ENCODE measurements around the gene ZC3H15. TPM values are rescaled to one million over a fixed set of nuclear protein-coding genes. Genes with fewer than 3 reads are reported as not detected.
"Not testable (repeated sequence)": the region's sequence is repeated elsewhere in the genome, so short reads cannot be mapped to it uniquely, and the experiment has no call there.

ZC3H15 gene
- total RNA-seq, 1 donor from 2014 or later, result 75.6 TPM

DNA sequence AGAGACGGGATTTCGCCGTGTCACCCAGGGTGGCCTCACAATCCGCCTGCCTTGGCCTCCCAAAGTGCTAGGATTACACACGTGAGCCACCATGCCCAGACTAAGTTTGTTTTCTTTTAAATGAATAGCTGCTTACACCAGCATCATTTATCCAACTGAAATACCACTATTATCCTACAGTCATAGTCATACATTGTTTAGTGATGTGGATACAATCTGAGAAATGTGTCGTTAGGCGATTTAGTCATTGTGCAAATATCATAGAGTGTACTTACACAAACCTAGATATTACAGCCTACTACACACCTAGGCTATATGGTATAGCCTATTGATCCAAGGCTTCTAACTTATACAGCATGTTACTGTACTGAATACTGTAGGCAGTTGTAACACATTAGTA lies 10.3 kb downstream of the ZC3H15 start:
- DNase-seq, result no peak

DNA sequence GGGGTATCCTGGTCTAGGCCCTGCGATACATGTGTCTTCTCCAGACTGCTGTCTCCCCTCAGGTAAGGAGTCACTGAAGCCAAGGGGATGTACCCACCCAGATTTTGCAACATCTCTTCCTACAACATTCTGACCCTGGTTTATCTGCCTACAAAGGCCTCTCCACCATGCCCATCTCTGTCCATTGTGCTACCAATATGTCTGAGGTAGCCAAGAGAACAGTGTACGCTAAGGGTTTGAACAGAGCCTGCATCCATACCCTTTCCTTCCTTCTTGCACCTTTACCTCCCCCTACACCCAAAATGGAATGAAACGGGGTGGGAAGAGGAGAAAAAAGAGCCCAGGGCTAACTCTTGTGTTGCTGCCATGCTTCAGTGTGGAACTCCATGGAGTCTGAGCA lies 11.9 kb downstream of the ZC3H15 start:
- DNase-seq, result no peak

DNA sequence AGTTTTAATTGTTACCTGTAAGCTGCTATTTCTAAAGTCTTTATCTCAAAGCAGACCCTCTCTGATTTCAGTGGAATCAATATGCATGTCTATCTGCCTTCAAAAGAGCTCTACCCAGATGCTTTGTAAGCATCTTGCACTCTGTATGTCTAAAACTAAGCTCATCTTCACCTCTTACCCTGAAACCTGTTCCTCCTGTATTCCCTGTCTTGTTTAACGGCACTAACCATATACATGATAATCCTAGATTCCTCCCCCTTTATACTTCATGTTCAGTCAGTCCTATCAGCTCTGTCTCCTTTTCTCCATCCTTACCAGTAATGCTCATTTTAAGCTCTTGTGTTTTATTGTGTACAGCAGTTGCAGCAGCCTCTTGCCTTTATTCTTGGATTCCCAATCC lies 12.8 kb downstream of the ZC3H15 start:
- DNase-seq, result no peak

DNA sequence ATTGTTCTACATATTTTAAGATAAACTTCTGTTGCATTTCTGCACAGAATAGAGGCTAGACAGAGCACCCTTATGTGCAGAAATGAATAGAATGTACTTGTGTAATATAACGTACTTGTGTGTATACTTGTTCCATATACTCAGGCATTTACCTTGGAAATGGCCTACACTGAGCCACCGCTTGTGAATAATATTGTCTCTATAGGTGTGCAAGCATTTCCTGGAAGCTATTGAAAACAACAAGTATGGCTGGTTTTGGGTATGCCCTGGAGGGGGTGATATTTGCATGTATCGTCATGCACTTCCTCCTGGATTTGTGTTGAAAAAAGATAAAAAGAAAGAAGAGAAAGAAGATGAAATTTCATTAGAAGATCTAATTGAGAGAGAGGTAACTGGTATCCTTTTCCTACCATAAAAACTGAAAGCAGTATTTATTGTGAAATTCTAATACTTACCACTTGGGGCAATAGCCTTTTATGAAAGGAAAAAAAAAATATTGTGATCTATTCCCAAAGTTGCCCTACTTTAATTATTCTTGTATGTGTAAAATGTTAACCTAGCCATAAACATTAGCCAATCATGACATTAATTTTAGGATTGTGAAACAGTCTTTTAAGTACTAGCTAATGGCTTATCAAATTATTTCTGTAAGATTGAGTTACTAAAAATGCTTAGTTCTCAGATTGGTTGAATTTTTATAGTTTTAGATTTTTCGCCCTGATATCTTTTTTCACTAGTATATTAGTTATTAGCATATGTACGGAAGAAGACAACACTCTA lies 18.0 kb downstream of the ZC3H15 start:
- DNase-seq, result peak; percentile 32

DNA sequence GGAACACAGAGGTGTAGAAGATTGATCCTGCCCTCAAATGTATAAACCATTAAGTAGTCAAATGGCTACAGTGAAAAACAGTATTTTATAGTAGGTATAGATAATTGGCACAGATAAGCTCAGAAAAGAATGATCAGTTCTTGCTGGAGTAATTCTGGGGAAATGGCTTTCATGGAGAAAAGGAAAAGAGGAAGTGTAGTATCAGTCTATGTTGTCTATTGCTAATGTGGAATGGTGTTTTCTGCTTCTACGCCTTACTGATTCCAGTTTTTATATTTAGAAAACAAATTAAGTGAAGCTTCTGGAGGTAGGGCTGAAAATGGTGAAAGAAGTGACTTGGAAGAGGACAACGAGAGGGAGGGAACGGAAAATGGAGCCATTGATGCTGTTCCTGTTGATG lies 22.2 kb downstream of the ZC3H15 start:
- DNase-seq, result no peak

DNA sequence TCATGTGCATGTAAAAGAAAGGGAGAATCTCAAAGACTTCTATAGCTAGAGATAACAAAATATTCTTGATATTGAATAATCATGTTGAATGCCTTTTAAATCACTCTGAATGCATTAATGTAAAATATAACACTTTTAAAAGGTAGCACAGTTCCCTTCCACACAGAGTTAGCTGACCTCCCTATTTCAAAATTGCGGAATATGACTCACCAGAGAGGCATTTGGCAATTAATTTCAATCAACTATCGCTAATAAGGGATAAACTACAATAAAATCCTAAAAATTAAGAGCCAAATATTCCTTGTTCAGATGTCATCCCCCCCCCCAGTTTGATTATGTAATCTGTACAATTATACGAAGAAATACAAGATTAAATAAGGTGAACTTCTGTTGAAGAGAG lies 29.3 kb downstream of the ZC3H15 start:
- DNase-seq, result no peak

DNA sequence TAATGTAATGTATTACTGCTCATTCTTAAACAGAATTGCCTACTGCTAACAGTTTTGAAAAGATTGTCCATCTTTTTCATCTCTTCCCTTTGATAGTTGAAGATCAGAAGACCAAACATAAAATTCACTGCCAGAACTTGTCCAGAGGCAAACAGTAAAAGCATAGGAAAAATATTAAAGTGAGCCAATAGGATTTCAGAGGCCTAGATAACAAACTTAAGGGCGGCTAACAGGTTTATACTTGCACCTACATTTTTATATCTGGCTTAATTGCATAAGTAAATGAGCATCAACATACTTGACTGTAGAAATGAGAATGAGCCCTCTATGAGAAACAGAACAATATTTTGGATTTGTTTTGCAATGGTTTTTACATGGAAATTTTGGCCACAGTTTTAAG lies 30.3 kb downstream of the ZC3H15 start:
- DNase-seq, result no peak

DNA sequence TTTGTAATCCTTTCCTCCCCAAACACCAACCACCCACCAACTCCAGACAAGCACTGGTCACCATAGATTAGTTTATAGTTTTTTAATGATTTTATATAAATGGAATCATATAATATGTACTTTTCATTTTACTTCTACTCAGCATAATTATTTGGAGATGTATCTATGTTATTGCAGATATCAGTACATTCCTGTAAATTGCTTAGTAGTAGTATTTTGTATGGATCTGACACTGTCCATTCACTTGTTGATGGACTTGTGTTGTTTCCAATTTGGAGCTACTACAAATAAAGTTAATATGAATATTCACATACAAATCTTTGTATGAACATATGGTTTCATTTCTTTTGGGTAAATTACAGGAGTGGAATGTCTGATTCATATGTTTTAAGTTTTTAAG lies 31.0 kb downstream of the ZC3H15 start:
- no peak for DNase-seq

DNA sequence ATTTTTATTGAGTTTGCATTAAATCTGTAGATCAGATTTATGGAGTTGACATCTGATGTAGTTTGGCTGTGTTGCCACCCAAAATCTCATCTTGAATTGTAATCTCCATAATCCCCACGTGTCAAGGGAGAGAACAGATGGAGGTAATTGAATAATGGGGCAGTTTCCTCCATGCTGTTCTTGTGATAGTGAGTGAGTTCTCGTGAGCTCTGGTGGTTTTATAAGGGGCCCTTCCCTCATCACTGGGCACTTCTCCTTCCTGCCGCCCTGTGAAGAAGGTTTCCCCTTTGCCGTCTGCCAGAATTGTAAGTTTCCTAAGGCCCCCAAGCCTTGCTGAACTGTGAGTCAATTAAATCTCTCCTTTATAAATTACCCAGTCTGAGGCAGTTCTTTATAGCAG lies 32.2 kb downstream of the ZC3H15 start:
- DNase-seq, result no peak

DNA sequence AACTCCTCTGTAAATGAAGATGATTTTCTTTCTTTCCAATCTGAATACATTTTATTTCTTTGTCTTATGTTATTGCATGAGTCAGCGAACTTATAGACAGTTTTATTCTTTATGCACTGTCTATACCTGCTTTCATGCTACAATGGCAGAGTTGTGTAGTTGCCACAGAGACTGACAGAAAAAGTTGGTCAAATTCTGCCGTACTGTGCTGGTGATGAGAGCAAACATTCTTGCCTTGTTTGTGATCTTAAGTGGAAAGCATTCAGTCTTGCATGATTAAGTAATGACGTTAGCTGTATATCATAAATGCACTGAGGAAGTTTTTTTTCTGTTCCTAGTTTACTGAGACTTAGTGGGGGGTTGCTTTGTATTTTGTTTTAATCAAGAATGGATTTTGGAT lies 32.9 kb downstream of the ZC3H15 start:
- peak; percentile 77 for DNase-seq

DNA sequence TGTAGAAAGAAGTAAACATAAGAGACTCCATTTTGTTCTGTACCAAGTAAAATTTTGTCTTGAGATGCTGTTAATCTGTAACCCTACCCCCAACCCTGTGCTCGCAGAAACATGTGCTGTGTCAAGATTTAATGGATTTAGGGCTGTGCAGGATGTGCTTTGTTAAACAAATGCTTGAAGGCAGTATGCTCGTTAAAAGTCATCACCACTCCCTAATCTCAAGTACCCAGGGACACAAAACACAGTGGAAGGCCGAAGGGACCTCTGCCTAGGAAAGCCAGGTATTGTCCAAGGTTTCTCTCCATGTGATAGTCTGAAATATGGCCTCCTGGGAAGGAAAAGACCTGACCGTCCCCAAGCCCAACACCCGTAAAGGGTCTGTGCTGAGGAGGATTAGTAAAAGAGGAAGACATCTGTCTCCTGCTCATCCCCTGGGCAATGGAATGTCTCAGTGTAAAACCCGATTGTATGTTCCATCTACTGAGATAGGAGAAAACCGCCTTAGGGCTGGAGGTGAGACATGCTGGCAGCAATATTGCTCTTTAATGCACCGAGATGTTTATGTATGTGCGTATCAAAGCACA lies 35.6 kb downstream of the ZC3H15 start:
- DNase-seq, result not testable (repeated sequence)

DNA sequence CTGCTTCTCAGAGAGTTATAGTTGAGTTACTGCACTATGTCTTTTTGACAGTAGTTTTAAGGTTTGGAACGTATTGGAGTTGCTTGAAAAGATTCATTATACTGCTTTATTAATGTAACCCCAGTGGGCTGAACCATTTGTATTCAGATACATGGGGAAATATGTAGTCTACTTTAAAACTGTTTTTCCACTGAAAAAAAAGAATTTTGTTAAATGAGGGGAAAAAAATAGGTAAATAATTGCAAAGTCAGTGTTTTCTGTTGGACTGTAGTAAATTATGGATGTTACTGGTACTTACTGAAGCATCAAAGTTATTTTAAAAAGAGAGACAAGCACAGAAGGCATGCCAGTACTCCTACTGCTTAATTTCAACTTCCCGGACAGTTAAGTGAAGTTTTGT lies 36.4 kb downstream of the ZC3H15 start:
- DNase-seq, result peak; percentile 44

DNA sequence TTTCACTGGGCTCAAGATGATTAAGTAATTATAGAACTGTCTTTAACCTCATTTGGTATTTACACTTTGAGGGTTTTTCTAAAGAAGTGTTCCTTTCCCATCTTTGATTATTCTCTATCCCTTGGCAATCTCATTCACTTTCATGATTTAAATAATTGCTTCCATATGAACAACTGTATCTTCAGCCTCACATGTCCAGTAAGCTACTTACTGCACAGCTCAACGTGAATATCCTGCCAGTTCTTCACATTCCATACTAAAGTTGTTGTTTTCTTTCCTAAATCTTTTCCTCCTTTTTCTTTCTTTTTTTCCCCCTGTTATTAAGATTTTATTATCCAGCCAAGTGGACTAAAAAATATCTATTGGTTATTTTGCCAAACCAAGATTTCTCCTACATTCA lies 37.7 kb downstream of the ZC3H15 start:
- DNase-seq, result peak; percentile 65

DNA sequence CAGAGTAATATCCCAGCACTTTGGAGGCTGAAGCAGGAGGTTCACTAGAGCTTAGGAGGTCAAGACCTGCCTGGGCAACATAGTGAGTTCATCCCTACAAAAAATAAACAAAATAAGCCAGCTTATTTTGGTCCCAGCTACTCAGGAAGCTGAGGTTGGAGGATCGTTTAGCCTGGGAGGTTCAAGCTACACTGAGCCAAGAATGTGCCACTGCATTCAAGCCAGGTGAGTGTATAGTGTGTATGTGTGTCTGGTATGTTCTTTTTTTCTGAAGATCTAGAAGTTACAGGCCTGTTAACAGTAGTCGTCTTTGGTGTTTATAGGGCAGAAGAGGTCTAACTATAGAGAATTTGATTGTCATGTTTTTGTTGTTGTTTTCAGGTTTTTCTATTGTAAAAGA lies 40.2 kb downstream of the ZC3H15 start:
- no peak for DNase-seq

DNA sequence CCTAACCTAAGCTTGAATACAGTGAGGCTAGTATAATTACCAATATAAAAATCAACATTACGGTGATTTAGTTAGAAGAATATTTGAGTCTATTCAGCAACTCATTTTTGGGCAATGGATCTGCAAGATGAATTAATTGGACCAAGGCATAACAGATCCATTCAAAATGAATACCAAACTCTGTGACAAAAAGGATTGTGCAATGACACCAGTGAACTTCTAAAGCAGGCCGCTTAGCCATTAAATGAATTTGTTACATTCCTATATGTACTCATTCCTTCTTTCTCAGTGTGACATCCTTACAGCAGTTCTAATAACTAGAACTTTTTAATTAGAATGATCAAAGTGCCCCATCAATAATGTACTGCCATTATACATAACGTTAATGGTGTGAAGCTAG lies 44.3 kb downstream of the ZC3H15 start:
- DNase-seq, result no peak

DNA sequence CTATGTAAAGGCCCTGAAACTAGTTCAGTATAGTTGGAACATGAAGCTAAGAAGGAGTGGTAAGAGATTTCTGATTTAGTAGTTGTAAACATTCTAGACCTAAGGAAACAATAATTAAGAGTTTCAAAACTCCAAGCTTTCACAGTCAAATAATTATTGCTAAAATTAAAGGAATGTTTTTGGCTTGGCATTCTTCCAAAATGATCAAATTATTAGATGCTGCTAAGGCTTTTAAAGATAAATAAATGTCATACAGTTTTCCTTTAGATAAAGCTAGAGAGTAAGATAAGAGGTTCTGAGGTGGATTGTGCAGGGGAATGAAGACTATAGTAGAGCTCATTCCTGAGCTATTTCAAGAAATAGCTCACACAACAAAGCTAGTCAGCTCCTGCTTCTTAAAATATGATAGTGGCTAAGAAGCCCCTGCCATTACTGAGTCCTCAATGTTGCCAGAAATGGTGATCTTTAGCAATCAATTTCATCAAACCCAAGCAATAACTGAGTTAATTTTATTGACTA lies 45.3 kb downstream of the ZC3H15 start:
- no peak for DNase-seq

DNA sequence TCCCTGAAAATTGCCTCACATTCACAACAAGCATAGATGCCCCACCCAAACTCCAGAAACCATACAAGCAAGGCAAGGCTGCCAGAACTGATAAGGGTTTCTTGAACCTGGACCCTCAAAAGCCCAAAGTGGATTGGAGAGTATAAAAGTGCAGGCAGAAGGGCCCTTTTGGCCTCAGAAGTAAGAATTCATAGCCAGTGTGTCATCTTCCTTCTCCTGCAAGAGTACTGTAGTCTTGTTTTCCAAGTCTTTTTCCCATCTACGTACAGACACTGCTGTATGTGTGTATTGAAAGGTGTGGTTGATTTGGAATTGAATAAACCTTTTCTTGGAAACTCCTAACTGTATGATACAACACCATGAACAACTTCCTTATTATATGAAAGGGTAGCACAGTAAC lies 46.8 kb downstream of the ZC3H15 start:
- DNase-seq, result no peak

DNA sequence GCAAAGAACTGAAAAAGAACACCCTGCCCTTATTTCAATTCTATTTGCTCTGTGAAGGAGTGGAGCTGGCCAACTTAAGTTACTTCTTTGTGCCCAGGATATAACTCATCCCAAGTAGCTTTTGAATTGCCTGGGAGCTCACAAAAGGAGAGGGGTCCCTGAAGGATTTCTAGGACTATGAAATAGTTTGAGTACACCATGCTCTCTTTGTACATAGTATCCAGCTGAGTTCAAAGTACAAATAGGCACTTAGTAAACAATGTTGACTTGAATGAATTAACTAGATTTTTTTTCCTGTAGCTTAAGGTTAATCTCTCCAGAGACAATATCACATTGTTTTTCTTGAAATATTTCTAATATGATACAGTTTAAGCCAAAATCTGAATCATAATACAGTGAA lies 47.7 kb downstream of the ZC3H15 start:
- DNase-seq, result no peak

DNA sequence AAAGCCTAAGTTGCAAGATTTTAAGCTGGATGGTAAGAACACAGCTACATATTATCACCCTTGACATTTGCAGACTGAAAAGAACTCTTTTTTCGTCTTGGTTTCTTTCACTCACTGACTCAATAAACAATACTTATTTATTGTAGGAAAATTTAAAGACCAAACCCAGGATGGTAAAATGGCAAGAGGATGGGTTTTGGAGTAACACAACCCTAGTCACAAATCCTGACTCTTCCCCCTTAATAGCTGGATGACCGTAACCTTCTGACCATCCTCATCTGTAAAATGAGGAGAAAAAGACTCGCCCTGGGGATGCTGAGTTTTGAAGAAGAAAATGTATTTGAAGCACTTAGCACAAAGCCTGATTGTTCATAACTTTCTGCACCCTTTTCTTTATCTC lies 48.3 kb downstream of the ZC3H15 start:
- no peak for DNase-seq

DNA sequence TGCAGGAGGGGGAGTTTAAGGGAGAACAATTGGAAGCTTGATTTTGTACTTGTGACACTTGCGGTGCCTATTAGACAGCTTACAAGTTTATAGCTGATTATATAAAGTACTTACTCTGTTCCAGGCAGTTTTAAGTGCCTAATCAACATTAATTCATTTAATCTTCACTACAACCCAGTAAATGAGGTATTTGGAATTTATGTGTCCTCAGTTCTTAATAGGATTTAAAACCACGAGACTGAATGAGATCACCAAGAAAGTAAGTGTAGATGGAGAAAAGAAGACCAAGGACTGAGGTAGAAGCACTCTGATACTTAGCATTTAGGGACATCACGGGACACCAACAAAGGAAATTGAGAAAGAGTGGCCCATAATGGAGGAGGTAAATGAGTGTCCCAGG lies 49.8 kb downstream of the ZC3H15 start:
- DNase-seq, result no peak

DNA sequence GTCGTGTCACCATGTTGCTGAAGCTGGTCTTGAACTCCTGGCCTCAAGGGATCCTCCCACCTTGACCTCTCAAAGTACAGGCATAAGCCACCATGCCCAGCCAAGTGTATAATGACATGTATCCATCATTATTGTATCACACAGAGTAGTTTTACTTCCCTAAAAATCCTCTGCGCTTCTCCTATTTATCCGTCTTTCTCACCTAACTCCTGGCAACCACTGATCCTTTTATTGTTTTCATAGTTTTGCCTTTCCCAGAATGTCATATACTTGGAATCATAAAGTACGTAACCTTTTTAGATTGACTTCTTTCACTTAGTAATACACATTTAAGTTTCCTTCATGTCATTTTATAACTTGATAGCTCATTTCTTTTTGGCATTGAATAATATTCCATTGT lies 51.0 kb downstream of the ZC3H15 start:
- DNase-seq, result no peak

DNA sequence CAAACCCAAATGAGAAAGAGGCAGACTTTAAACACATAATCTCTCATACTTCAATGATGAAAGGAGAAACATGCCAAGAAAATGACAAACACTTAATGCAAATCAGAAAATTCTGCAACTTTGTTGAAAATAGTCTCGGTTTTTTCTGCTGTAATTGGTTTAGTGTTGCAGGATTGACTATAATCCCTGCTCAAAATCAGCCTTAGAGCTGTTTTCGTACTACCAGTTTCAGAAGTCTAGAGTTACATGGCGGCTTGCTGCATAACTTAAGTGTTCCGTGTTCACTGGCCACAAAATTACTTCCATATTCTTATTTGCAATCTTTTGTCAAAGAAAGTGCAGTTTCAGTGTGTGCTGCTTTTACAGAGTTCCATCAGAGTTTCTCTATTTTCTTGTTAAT lies 54.9 kb downstream of the ZC3H15 start:
- peak; percentile 12 for DNase-seq

DNA sequence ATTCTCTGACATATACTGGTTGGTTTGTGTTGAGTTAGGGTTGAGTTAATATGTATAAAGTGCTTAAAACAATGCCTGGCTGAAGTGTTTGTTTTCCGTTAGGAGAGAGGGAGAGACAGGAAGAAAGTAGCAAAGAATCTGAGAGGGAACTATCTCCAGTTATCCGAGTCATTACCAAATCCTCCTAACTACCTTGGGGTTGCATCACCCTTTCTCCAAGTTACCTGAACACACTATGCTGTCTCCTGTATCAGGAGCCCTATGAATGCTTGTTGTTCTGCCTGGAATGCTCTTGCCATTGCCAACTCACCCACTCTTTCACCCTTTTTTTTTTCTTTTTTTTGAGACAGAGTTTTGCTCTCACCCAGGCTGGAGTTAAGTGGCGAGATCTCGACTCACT lies 55.9 kb downstream of the ZC3H15 start:
- no peak for DNase-seq

DNA sequence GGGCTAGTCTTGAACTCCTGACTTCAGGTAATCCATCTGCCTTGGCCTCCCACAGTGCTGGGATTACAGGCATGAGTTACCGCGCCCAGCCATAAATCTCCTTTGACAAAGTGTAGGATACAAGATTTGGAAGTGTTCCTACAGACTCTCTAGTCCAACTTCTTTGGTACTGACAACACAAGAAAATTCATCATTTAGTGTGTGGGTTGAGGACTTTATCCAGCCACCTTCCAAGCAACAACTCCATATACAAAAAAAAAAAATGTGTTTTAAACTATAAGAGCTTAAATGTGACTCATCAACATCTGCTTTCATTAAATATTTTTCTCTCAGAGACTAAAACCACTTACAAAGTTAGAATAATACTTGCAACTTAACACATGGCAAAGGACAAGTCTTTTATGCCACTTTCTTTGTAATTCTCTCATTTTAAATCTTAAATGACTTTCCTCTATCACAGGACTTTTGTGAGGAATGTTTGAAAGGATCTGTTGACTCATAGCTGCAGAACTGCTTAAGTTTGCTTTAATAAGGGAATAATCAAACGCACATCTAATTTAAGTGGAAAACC lies 57.6 kb downstream of the ZC3H15 start:
- DNase-seq, result peak; percentile 22
